Measurements from ENCODE around the gene ABCF3. TPM values are rescaled to one million over a fixed set of nuclear protein-coding genes. Genes with fewer than 3 reads are reported as not detected.

Gene ABCF3
- total RNA-seq, 1 experiment from 2014 or later, result 33.4 TPM

GRCh38 chr3:184167786-184168185 is 18.2 kb upstream of the ABCF3 start:
- DNase-seq (ENCODE audit: low read depth), result no peak

GRCh38 chr3:184168363-184169120 is 17.5 kb upstream of the ABCF3 start:
- DNase-seq (ENCODE audit: low read depth), result peak; percentile 79

GRCh38 chr3:184169896-184170875 is 15.8 kb upstream of the ABCF3 start:
- no peak for DNase-seq (ENCODE audit: low read depth)

- peak; percentile 87 for DNase-seq (ENCODE audit: low read depth)
Observed at GRCh38 chr3:184171562-184171961, 14.4 kb upstream of the ABCF3 start.

- peak; percentile 42 for DNase-seq (ENCODE audit: low read depth)
Observed at GRCh38 chr3:184172681-184173373, 13.2 kb upstream of the ABCF3 start.

GRCh38 chr3:184173374-184173722 is 12.7 kb upstream of the ABCF3 start:
- no peak for DNase-seq (ENCODE audit: low read depth)

- DNase-seq (ENCODE audit: low read depth), result no peak
Observed at GRCh38 chr3:184174284-184174645, 11.7 kb upstream of the ABCF3 start.

- peak; percentile 99 for DNase-seq (ENCODE audit: low read depth)
Observed at GRCh38 chr3:184174646-184175492, 11.1 kb upstream of the ABCF3 start, which contains the start of gene AP2M1. AP2M1 (plus strand) TSS chr3:184174855; CDS start chr3:184176994, 2,139 bp downstream.

- no peak for DNase-seq (ENCODE audit: low read depth)
Observed at GRCh38 chr3:184175506-184175905, 10.5 kb upstream of the ABCF3 start.

GRCh38 chr3:184175981-184176376 is 10.0 kb upstream of the ABCF3 start:
- DNase-seq (ENCODE audit: low read depth), result no peak

GRCh38 chr3:184176377-184177330 is 9.3 kb upstream of the ABCF3 start:
- peak; percentile 97 for DNase-seq (ENCODE audit: low read depth)

GRCh38 chr3:184177331-184177731 is 8.7 kb upstream of the ABCF3 start:
- DNase-seq (ENCODE audit: low read depth), result peak; percentile 42

- no peak for DNase-seq (ENCODE audit: low read depth)
Observed at GRCh38 chr3:184177767-184178306, 8.2 kb upstream of the ABCF3 start.

- no peak for DNase-seq (ENCODE audit: low read depth)
Observed at GRCh38 chr3:184178521-184179138, 7.4 kb upstream of the ABCF3 start.

GRCh38 chr3:184180165-184180564 is 5.8 kb upstream of the ABCF3 start:
- DNase-seq (ENCODE audit: low read depth), result peak; percentile 64

GRCh38 chr3:184181596-184181995 is 4.4 kb upstream of the ABCF3 start:
- DNase-seq (ENCODE audit: low read depth), result no peak

- DNase-seq (ENCODE audit: low read depth), result no peak
Observed at GRCh38 chr3:184183679-184184078, 2.3 kb upstream of the ABCF3 start.

- DNase-seq (ENCODE audit: low read depth), result no peak
Observed at GRCh38 chr3:184184546-184185230, 1.3 kb upstream of the ABCF3 start.

Data from RPMI7951 (cell line).